K562 (cell line): Measurements from ENCODE around the gene SHANK2. TPM values are rescaled to one million over a fixed set of nuclear protein-coding genes. Genes with fewer than 3 reads are reported as not detected.

Experiments used
- ATAC-seq: fragments of 200-7000 bp; cut with Tn5 transposase; 3 replicates; pipeline ENCODE4 v1.9.1; 2020; ENCODE audit warnings: moderate library complexity
- BruUV-seq: library from RNA; stranded (reverse); fragments of 400-500 nt; replicated peaks from 2 replicates; lab custom pipeline; 2021; lab: Mats Ljungman, UMichigan
- CTCF ChIA-PET: fragments of 300-600 bp; formaldehyde crosslinking; extraction: SDS; loops from one replicate; lab custom pipeline; 2021; ENCODE audit warnings: low intra/inter-chr PET ratio; lab: Yijun Ruan, JAX
- POLR2A ChIA-PET: fragments of 300-600, 350-650 bp; sonication (Branson Sonifier 250); formaldehyde crosslinking; extraction: SDS; loops from one replicate; lab custom pipeline; 2021; ENCODE audit warnings: antibody characterized with exemption, inconsistent platforms; lab: Yijun Ruan, JAX
- DNase-seq, 4 experiments: peaks; one replicate each; pipeline versions ENCODE4 v3.0.0 to v3.0.0-alpha.2; 2011 to 2018; ENCODE audit warnings: low spot score in 3 of 4, mixed read lengths in 3 of 4; ENCODE audit errors: extremely low read depth in 1 of 4
- FAIRE-seq: peaks from 2 replicates; lab custom pipeline; 2011; peaks lifted over from hg19 to GRCh38; lab: Jason Lieb, UNC
- H2AFZ ChIP-seq: 2 replicates; pipeline ENCODE4 v1.6.0; 2011; ENCODE audit warnings: low read depth, low read length, control low read depth, inconsistent platforms
- H3K27ac ChIP-seq: fragments of 200-600 bp; 3 replicates; pipeline ENCODE4 v1.8.0; 2011; ENCODE audit warnings: low read depth, mild to moderate bottlenecking, control low read depth, inconsistent platforms, low read length, moderate library complexity, mixed read lengths; ENCODE audit errors: extremely low read depth
- H3K27me3 ChIP-seq, 2 experiments: fragments of 300-600 bp in 1 of 2; 2 replicates in 1 of 2; 3 replicates in 1 of 2; pipeline versions ENCODE4 v1.6.0 to v1.8.0; 2011; ENCODE audit warnings: inconsistent platforms in 2 of 2, low read length in 2 of 2, mild to moderate bottlenecking in 1 of 2, mixed read lengths in 1 of 2, moderate library complexity in 1 of 2; ENCODE audit not compliant: control insufficient read depth in 2 of 2, insufficient read depth in 2 of 2
- H3K36me3 ChIP-seq: fragments of 300-600 bp; 3 replicates; pipeline ENCODE4 v1.8.0; 2011; ENCODE audit warnings: mild to moderate bottlenecking, low read length, inconsistent platforms; ENCODE audit not compliant: control insufficient read depth, insufficient read depth
- H3K4me1 ChIP-seq, 2 experiments: fragments of 200-600 bp in 1 of 2; replicated peaks in 1 of 2; 2 replicates in 1 of 2; 3 replicates in 1 of 2; pipeline versions ENCODE4 v1.5.1 to v1.8.0; 2011; ENCODE audit warnings: inconsistent platforms in 2 of 2, low read length in 2 of 2, mild to moderate bottlenecking in 1 of 2, mixed read lengths in 1 of 2, moderate library complexity in 1 of 2; ENCODE audit not compliant: control insufficient read depth in 2 of 2, insufficient read depth in 2 of 2
- H3K4me2 ChIP-seq: 2 replicates; pipeline ENCODE4 v1.6.1; 2011; ENCODE audit warnings: low read length, control low read depth, inconsistent platforms, mixed read lengths; ENCODE audit not compliant: insufficient read depth
- H3K4me3 ChIP-seq: fragments of 200-600 bp; sonication (generic), shearing (Covaris generic); 2 replicates; pipeline ENCODE4 v1.5.1; 2016; ENCODE audit warnings: control low read depth, inconsistent platforms
- H3K79me2 ChIP-seq: fragments of 200-600 bp; 3 replicates; pipeline ENCODE4 v1.8.0; 2011; ENCODE audit warnings: low read length, inconsistent platforms; ENCODE audit not compliant: control insufficient read depth, insufficient read depth
- H3K9ac ChIP-seq, 2 experiments: 2 replicates each; pipeline versions ENCODE4 v1.6.0 to v1.6.1; 2011; ENCODE audit warnings: low read depth in 2 of 2, low read length in 2 of 2, control low read depth in 1 of 2, inconsistent platforms in 1 of 2, mild to moderate bottlenecking in 1 of 2, mixed read lengths in 1 of 2; ENCODE audit not compliant: insufficient read depth in 1 of 2
- H3K9me1 ChIP-seq: one replicate; pipeline ENCODE4 v1.6.0; 2011; ENCODE audit warnings: inconsistent platforms, mild to moderate bottlenecking, low read length, moderate library complexity; ENCODE audit not compliant: control insufficient read depth, insufficient read depth
- H3K9me3 ChIP-seq: replicated peaks from 2 replicates; pipeline ENCODE4 v1.5.1; 2011; ENCODE audit warnings: low read depth, low read length, inconsistent platforms; ENCODE audit not compliant: control insufficient read depth, insufficient read depth
- H4K20me1 ChIP-seq: replicated peaks from 2 replicates; pipeline ENCODE4 v1.6.1; 2011; ENCODE audit warnings: low read length, inconsistent platforms, mixed read lengths; ENCODE audit not compliant: control insufficient read depth, insufficient read depth
- ARID3B ChIP-seq: fragments of 250-450 bp; sonication (Bioruptor Pico); IDR thresholded peaks from 2 replicates; pipeline ENCODE4 v1.4.0; 2020; ENCODE audit warnings: borderline replicate concordance
- BHLHE40 ChIP-seq: IDR thresholded peaks from 2 replicates; pipeline ENCODE4 v1.6.1; 2011; ENCODE audit warnings: low read length, improper control_type of control experiment
- FOXO4 ChIP-seq: fragments of 450-650 bp; formaldehyde crosslinking; IDR thresholded peaks from 2 replicates; pipeline ENCODE4 v1.4.0; 2020; ENCODE audit warnings: mild to moderate bottlenecking, moderate library complexity
- JUND ChIP-seq, 2 experiments: IDR thresholded peaks; 2 replicates in 1 of 2; 3 replicates in 1 of 2; pipeline ENCODE4 v1.6.1; 2011; ENCODE audit warnings: borderline replicate concordance in 2 of 2, low read depth in 2 of 2, low read length in 2 of 2, improper control_type of control experiment in 1 of 2, missing biosample characterization in 1 of 2, missing genetic modification characterization in 1 of 2, missing genetic modification reagents in 1 of 2
- PKNOX1 ChIP-seq: fragments of 450-650 bp; IDR thresholded peaks from 2 replicates; pipeline ENCODE4 v1.6.1; 2016
- RFX1 ChIP-seq: fragments of 450-650 bp; IDR thresholded peaks from 2 replicates; pipeline ENCODE4 v1.6.1; 2016; ENCODE audit warnings: mild to moderate bottlenecking, moderate library complexity
- SMARCC2 ChIP-seq: fragments of 450-650 bp; IDR thresholded peaks from 2 replicates; pipeline ENCODE4 v1.6.1; 2017; ENCODE audit warnings: antibody characterized with exemption, moderate library complexity, mild to moderate bottlenecking, low read depth
- THAP7 ChIP-seq: fragments of 250-450 bp; sonication (Bioruptor Pico); IDR thresholded peaks from 2 replicates; pipeline ENCODE4 v1.5.0; 2021
- WGBS: fragments of 100-300 bp; shearing (Covaris generic); methylation state at CpG from one replicate; pipeline ENCODE4 v1.1.6; 2016; ENCODE audit warnings: low coverage, mixed read lengths; ENCODE audit not compliant: insufficient coverage; ENCODE audit errors: missing lambda C conversion rate; 5-methylcytosine and 5-hydroxymethylcytosine counted together
- in situ Hi-C: fragments of 300-500 bp; cut with MboI; formaldehyde crosslinking; loops from 4 replicates; pipeline ENCODE4 v1.15.0; 2018; ENCODE audit warnings: inconsistent platforms, mixed read lengths
- intact Hi-C: fragments of 100-400 bp; cut with micrococcal nuclease; formaldehyde crosslinking; loops from 2 replicates; pipeline ENCODE4 v1.14.2; 2022
- polyA plus RNA-seq, 8 experiments: library from polyadenylated mRNA; depleted of rRNA in 4 of 8; stranded (reverse) in 5 of 8; unstranded in 3 of 8; fragments of >200 nt; fragmentation: Nextera tagmentation in 2 of 8; fragmentation: Illumina TruSeq in 1 of 8; extraction: Ambion mirVana in 2 of 8; extraction: Trizol in 1 of 8; gene quantifications; 2 replicates each; pipeline versions ENCODE4 v1.2.1 to v1.2.3, GENCODE V29; 2011 to 2014; ENCODE audit warnings: inconsistent platforms in 1 of 8, missing spikeins in 1 of 8
- total RNA-seq, 7 experiments: library from RNA; depleted of rRNA in 6 of 7; stranded (reverse); fragments of >200 nt in 6 of 7; fragmentation: Illumina TruSeq in 2 of 7; extraction: Trizol in 2 of 7; gene quantifications; 2 replicates each; pipeline versions ENCODE4 v1.2.1 to v1.2.3, GENCODE V29; 2011 to 2021; ENCODE audit warnings: low replicate concordance in 1 of 7

SHANK2 gene
- total and polyA plus RNA-seq, 9 of the 15 experiments (the other 6 are each of a cell fraction or from before 2014, with no cell fraction given), result 0.04 to 0.07 TPM; not detected in 7

- TF ChIP-seq BHLHE40 (no peak), THAP7 (no peak)
Observed at GRCh38 chr11:71253794-71254193, 1.4 kb upstream of the SHANK2 start (continued).

GRCh38 chr11:71252770-71253730, 673 bp upstream of the SHANK2 start:
- CTCF ChIA-PET, result no interaction called here
- intact Hi-C loops, result no loop called here
- POLR2A ChIA-PET, result no interaction called here
- TF ChIP-seq SMARCC2 (no peak), FOXO4 (CRISPR knock-in tag) (no peak), JUND (IDR thresholded peaks at IDR 0.05; ENCODE audit: borderline replicate concordance, low read depth, low read length) (no peak), JUND (tag; IDR thresholded peaks at IDR 0.05; ENCODE audit: borderline replicate concordance, low read depth, low read length) (no peak), RFX1 (no peak), PKNOX1 (no peak), ARID3B (no peak)

More at GRCh38 chr11:71252770-71253730, 673 bp upstream of the SHANK2 start:
- H3K27ac ChIP-seq, result no peak overlapping the region
- no peak overlapping the region for H3K4me2 ChIP-seq
- 11% methylated on average over 27 of the region's 40 CpGs for WGBS
- no TSS peak for BruUV-seq
- peaks cover 10 to 54% of the 10 kb centered on the region in 2 experiments; a peak in 3 of 5 replicates for H3K27me3 ChIP-seq
- DNase-seq, result no peak
- in situ Hi-C loops, result no loop called here
- H2AFZ ChIP-seq, result no peak overlapping the region
- H3K9me1 ChIP-seq, result no peaks in the 10 kb centered on the region
- no peaks in the 10 kb centered on the region for H3K36me3 ChIP-seq
- no peak for FAIRE-seq
- H4K20me1 ChIP-seq, result no peaks in the 10 kb centered on the region
- no peaks in the 10 kb centered on the region for H3K79me2 ChIP-seq
- no peak overlapping the region for H3K9ac ChIP-seq
- no peak for ATAC-seq
- no peaks in the 10 kb centered on the region for H3K9me3 ChIP-seq
- no peak overlapping the region for H3K4me3 ChIP-seq
- peaks cover 0 to 8% of the 10 kb centered on the region in 2 experiments; a peak in 2 of 5 replicates for H3K4me1 ChIP-seq
